ENCODE results near the gene SCRN2.

- no peak for TF ChIP-seq FOXA3 (CRISPR knock-in tag; IDR thresholded peaks at IDR 0.05)
- no peak for TF ChIP-seq RAD21 (CRISPR knock-in tag; IDR thresholded peaks at IDR 0.05)
- TF ChIP-seq PRPF4 (IDR thresholded peaks at IDR 0.05; ENCODE audit: low read depth, low read length, poor library complexity, severe bottlenecking): no peak
- no peak for TF ChIP-seq NR2F1 (CRISPR knock-in tag; IDR thresholded peaks at IDR 0.05)
- TF ChIP-seq CTCF (CRISPR knock-in tag; IDR thresholded peaks at IDR 0.05): no peak
- no peak for TF ChIP-seq FOXA1 (IDR thresholded peaks at IDR 0.05)
- TF ChIP-seq FOXA1 (CRISPR knock-in tag; IDR thresholded peaks at IDR 0.05): no peak
- no peak for TF ChIP-seq FOSL2 (CRISPR knock-in tag; IDR thresholded peaks at IDR 0.05)
- no peak for TF ChIP-seq NFYB (CRISPR knock-in tag; IDR thresholded peaks at IDR 0.05)
- TF ChIP-seq ZNF737 (CRISPR knock-in tag; IDR thresholded peaks at IDR 0.05; ENCODE audit: borderline replicate concordance): no peak
- no peak for TF ChIP-seq HOMEZ (CRISPR knock-in tag; IDR thresholded peaks at IDR 0.05; ENCODE audit: low read depth)
- no peak for TF ChIP-seq ESRRA (CRISPR knock-in tag; IDR thresholded peaks at IDR 0.05; ENCODE audit: low read depth)
- TF ChIP-seq PREB (CRISPR knock-in tag; IDR thresholded peaks at IDR 0.05): no peak
- TF ChIP-seq SIN3A (IDR thresholded peaks at IDR 0.05; ENCODE audit: borderline replicate concordance, low read depth, low read length): no peak
Observed at GRCh38 chr17:47872651-47873161, 31.6 kb upstream of the SCRN2 start.

Measured in HepG2 (cell line).